ENCODE results near the gene REM2. TPM values are rescaled to one million over a fixed set of nuclear protein-coding genes. Genes with fewer than 3 reads are reported as not detected.
"Not testable (repeated sequence)": the region's sequence is repeated elsewhere in the genome, so short reads cannot be mapped to it uniquely, and the experiment has no call there.

The REM2 gene
- total RNA-seq, 2 experiments from 2014 or later: 0.20 to 0.27 TPM

DNA sequence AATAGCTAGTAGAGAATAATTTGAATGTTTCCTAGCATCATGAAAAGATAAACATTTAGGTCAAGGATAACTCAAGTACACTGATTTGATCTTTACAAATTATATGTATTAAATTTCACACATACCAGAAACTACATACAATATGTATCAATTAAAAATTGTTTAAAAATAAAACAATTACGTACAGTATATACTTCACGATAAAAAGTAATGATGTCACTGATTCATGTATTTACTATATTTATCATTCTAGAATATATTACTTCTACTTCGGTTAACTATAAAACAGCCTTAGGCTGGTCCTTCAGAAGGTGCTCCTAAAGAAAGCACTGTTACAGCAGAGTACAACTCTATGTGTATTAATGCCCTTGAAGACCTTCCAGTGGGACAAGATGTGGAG lies 24.4 kb downstream of the REM2 start:
- Mint-ChIP-seq H3K27ac (no peak overlapping the region), H3K4me1 (ENCODE audit: low read depth) (peaks cover 19% of the 10 kb centered on the region), H3K9me3 (no peaks in the 10 kb centered on the region), H3K36me3 (ENCODE audit: low read depth) (peaks cover 61% of the 10 kb centered on the region), H3K27me3 (no peaks in the 10 kb centered on the region), H3K4me3 (no peak overlapping the region)
- ChIA-PET CTCF (interaction anchor here (0.6 to 2.0 kb wide), 8 partner anchors 11 to 140 kb away, joined by 3 to 6 read pairs (median 3); partner anchors contain the start of genes PRMT5 and RBM23), POLR2A (interaction anchor here (1.0 kb wide), 1 partner anchor 11 kb away, joined by 4 read pairs; the partner anchor contains the start of gene RBM23)
- ATAC-seq (no peak), DNase-seq (no peak)
- TF ChIP-seq, protein P1, sequence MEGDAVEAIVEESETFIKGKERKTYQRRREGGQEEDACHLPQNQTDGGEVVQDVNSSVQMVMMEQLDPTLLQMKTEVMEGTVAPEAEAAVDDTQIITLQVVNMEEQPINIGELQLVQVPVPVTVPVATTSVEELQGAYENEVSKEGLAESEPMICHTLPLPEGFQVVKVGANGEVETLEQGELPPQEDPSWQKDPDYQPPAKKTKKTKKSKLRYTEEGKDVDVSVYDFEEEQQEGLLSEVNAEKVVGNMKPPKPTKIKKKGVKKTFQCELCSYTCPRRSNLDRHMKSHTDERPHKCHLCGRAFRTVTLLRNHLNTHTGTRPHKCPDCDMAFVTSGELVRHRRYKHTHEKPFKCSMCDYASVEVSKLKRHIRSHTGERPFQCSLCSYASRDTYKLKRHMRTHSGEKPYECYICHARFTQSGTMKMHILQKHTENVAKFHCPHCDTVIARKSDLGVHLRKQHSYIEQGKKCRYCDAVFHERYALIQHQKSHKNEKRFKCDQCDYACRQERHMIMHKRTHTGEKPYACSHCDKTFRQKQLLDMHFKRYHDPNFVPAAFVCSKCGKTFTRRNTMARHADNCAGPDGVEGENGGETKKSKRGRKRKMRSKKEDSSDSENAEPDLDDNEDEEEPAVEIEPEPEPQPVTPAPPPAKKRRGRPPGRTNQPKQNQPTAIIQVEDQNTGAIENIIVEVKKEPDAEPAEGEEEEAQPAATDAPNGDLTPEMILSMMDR (IDR thresholded peaks at IDR 0.05): no peak
- intact Hi-C loops (cut with micrococcal nuclease): no loop called here

DNA sequence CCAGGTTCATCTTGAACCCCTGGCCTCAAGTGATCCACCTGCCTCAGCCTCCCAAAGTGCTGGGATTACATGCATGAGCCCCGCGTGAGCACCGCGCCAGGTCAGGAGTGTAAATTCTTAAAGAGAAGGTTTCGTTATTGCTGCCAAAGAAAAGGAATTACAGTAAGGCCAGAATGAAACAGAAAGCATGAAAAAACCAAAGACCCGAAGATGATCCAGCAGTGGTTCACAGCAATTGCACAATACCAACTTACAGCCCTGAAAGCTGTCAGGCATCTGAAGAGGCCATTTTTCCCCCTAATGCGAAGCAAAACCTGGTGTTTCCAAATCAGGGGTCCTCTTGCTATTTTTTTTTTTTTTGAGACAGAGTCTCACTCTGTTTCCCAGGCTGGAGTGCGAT lies 25.6 kb downstream of the REM2 start:
- no peaks in the 10 kb centered on the region for H3K27me3 Mint-ChIP-seq
- TF ChIP-seq, protein P1 (IDR thresholded peaks at IDR 0.05): no peak
- H3K27ac Mint-ChIP-seq: no peak overlapping the region
- ChIA-PET POLR2A (no interaction called here), CTCF (interaction anchor here (1.3 to 2.0 kb wide), 2 partner anchors 8 to 10 kb away, joined by 3 to 5 read pairs; partner anchors contain the start of gene RBM23)
- ATAC-seq: no peak
- peaks cover 58% of the 10 kb centered on the region for H3K36me3 Mint-ChIP-seq (ENCODE audit: low read depth)
- H3K4me3 Mint-ChIP-seq: no peak overlapping the region
- intact Hi-C loops (cut with micrococcal nuclease): no loop called here
- H3K9me3 Mint-ChIP-seq: no peaks in the 10 kb centered on the region
- H3K4me1 Mint-ChIP-seq (ENCODE audit: low read depth): peaks cover 20% of the 10 kb centered on the region
- DNase-seq: no peak

DNA sequence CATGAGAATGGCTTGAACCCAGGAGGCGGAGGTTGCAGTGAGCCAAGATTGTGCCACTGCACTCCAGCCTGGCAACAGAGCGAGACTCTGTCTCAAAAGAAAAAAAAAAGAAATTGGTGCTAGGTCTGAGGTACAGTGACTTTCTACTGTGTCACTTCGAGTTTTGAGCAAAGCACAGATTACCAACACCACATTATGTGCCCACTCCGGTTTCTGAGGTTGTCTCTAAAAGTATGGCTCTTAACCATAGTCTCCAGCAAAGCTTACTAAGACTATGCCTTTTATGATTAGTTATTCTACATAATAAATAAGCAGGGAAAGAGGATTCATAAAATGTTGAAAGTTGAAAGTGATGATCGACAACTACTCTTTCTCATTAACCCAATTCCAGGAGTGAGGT lies 27.9 kb downstream of the REM2 start:
- H3K9me3 Mint-ChIP-seq: no peaks in the 10 kb centered on the region
- H3K27ac Mint-ChIP-seq: no peak overlapping the region
- intact Hi-C loops (cut with micrococcal nuclease): no loop called here
- ChIA-PET CTCF (interaction anchor here (1.0 to 2.8 kb wide), 5 partner anchors 11 to 341 kb away, joined by 3 to 11 read pairs (median 3); no protein-coding TSS in a partner anchor), POLR2A (no interaction called here)
- no peak overlapping the region for H3K4me3 Mint-ChIP-seq
- no peaks in the 10 kb centered on the region for H3K27me3 Mint-ChIP-seq
- peaks cover 29% of the 10 kb centered on the region for H3K4me1 Mint-ChIP-seq (ENCODE audit: low read depth)
- H3K36me3 Mint-ChIP-seq (ENCODE audit: low read depth): peaks cover 39% of the 10 kb centered on the region
- ATAC-seq (no peak), DNase-seq (no peak)
- TF ChIP-seq, protein P1 (IDR thresholded peaks at IDR 0.05): no peak

DNA sequence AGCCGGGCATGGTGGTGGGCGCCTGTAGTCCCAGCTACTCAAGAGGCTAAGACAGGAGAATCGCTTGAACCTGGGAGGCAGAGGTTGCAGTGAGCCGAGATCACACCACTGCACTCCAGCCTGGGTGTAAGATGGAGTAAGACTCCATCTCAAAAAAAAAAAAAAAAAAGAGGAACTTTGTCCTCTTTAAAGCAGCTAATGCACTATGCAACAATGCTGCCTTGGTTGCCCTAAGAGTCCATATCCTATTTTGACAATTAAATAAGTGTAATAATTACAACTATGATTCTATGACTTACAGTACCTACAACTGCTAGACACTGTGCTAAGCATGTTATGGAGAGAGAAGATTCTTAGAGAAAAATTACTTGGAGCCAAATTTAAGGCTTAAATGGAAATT lies 31.8 kb downstream of the REM2 start:
- intact Hi-C loops (cut with micrococcal nuclease): loop anchor here (5.0 kb wide), 1 partner anchor 43 kb away; the partner anchor contains the start of gene LRP10

DNA sequence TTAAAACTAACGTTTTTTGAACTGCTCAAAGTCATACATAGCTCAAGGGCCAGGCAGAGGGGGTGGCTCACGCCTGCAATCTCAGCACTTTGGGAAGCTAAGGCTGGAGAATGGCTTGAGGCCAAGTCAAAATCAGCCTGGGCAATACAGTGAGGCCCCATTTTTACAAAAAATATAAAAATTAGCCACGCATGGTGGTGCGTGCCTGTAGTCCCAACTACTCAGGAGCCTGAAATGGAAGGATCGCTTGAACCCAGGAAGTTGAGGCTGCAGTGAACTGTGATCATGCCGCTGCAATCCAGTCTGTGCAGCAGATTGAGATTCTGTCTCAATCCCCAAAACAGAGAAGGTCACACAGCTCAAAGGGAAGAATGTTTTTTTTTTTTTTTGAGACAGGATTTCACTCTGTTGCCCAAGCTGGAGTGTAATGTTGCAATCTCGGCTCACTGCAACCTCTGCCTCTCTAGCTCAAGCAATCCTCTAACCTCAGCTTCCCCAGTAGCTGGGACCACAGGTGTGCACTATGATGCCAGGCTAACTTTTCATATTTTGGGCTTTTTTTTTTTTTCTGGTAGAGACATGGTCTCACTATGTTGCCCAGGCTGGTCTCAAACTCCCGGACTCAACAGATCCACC lies 33.0 kb downstream of the REM2 start:
- Mint-ChIP-seq H3K36me3 (ENCODE audit: low read depth) (peaks cover 54% of the 10 kb centered on the region), H3K9me3 (no peaks in the 10 kb centered on the region), H3K27me3 (no peaks in the 10 kb centered on the region), H3K27ac (peak overlapping the region; percentile 66), H3K4me3 (no peak overlapping the region), H3K4me1 (ENCODE audit: low read depth) (peaks cover 48% of the 10 kb centered on the region)
- ChIA-PET POLR2A (interaction anchor here (0.6 to 1.0 kb wide), 4 partner anchors 13 to 971 kb away, joined by 3 read pairs; partner anchors contain the start of gene PRMT5), CTCF (interaction anchor here (0.6 to 2.8 kb wide), 6 partner anchors 14 to 153 kb away, joined by 3 to 14 read pairs (median 9); partner anchors contain the start of genes LRP10, MRPL52 and PRMT5)
- DNase-seq: no peak
- TF ChIP-seq, protein P1 (IDR thresholded peaks at IDR 0.05): no peak
- ATAC-seq: no peak
- intact Hi-C loops (cut with micrococcal nuclease): loop anchor here (5.0 kb wide), 1 partner anchor 44 kb away; the partner anchor contains the start of gene LRP10

More for the DNA sequence above, 31.8 kb downstream of the REM2 start:
- not testable (repeated sequence) for ATAC-seq, H3K27ac Mint-ChIP-seq, DNase-seq, H3K9me3 Mint-ChIP-seq, H3K27me3 Mint-ChIP-seq, H3K4me3 Mint-ChIP-seq
- Mint-ChIP-seq H3K36me3 (ENCODE audit: low read depth) (peaks cover 51% of the 10 kb centered on the region), H3K4me1 (ENCODE audit: low read depth) (peaks cover 43% of the 10 kb centered on the region)
- ChIA-PET CTCF (interaction anchor here (0.6 to 2.8 kb wide), 4 partner anchors 15 to 178 kb away, joined by 3 to 14 read pairs (median 12); partner anchors contain the start of genes LRP10 and PRMT5), POLR2A (interaction anchor here (0.6 to 0.7 kb wide), 2 partner anchors 28 to 118 kb away, joined by 3 read pairs; no protein-coding TSS in a partner anchor)

All from activated CD8-positive, alpha-beta T cell treated with anti-CD3 and anti-CD28 coated beads for 36 hours (primary cell).